ENCODE results near the gene SVBP.

DNA sequence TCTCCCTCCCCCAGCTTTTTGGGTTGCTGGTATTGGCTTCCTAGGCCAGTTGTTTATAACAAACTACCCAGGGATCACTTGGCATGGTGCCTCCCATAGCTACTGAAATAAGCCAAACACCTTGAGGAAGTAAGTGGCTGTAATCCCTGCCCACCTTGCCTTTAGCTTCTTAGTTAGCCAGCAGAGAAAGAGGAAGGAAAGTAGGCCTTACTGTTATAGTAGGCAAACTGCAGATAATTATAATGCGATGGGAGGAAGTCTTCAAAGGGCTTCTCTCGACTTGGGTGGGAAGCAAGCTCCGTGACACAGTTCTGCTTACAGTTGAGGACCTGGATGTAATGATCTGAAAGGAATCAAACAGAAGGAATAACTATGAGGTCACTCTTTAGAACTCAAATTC, 58.6 kb downstream of the SVBP start:
- no peak for TF ChIP-seq EZH2 (optimal IDR thresholded peaks at IDR 0.05; ENCODE audit: low read depth, low read length)
- TF ChIP-seq, protein P1, sequence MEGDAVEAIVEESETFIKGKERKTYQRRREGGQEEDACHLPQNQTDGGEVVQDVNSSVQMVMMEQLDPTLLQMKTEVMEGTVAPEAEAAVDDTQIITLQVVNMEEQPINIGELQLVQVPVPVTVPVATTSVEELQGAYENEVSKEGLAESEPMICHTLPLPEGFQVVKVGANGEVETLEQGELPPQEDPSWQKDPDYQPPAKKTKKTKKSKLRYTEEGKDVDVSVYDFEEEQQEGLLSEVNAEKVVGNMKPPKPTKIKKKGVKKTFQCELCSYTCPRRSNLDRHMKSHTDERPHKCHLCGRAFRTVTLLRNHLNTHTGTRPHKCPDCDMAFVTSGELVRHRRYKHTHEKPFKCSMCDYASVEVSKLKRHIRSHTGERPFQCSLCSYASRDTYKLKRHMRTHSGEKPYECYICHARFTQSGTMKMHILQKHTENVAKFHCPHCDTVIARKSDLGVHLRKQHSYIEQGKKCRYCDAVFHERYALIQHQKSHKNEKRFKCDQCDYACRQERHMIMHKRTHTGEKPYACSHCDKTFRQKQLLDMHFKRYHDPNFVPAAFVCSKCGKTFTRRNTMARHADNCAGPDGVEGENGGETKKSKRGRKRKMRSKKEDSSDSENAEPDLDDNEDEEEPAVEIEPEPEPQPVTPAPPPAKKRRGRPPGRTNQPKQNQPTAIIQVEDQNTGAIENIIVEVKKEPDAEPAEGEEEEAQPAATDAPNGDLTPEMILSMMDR (IDR thresholded peaks at IDR 0.05; ENCODE audit: low read length), result no peak

Data from MM.1S (cell line).